HEK293 (cell line): ENCODE data around the gene ABCG4.
A peak's percentile ranks its signal among the peaks of the same experiment; 100 is the strongest.

Experiments
- MZF1 ChIP-seq: fragments of 450-650 bp; formaldehyde crosslinking; IDR thresholded peaks from 2 replicates; pipeline ENCODE4 v1.5.1; 2017; ENCODE audit warnings: missing biosample characterization, missing genetic modification characterization, borderline replicate concordance
- SALL2 ChIP-seq: fragments of 450-650 bp; formaldehyde crosslinking; IDR thresholded peaks from 2 replicates; pipeline ENCODE4 v1.5.0; 2017; ENCODE audit warnings: missing biosample characterization, mild to moderate bottlenecking, missing genetic modification characterization, borderline replicate concordance
- TCF7L2 ChIP-seq: IDR thresholded peaks from 2 replicates; pipeline ENCODE4 v1.6.1; 2011; ENCODE audit warnings: low read depth, mild to moderate bottlenecking, inconsistent platforms, low read length, moderate library complexity, borderline replicate concordance
- YY1 ChIP-seq: fragments of 450-650 bp; formaldehyde crosslinking; IDR thresholded peaks from 2 replicates; pipeline ENCODE4 v1.5.1; 2018; ENCODE audit warnings: missing biosample characterization, missing genetic modification characterization
- ZEB2 ChIP-seq: fragments of 450-650 bp; formaldehyde crosslinking; IDR thresholded peaks from 2 replicates; pipeline ENCODE4 v1.5.1; 2016; ENCODE audit warnings: missing biosample characterization, missing genetic modification characterization
- ZFP3 ChIP-seq: fragments of 450-650 bp; formaldehyde crosslinking; IDR thresholded peaks from 2 replicates; pipeline ENCODE4 v1.5.1; 2016; ENCODE audit warnings: low read depth, missing biosample characterization, missing genetic modification characterization
- ZFP41 ChIP-seq: fragments of 450-650 bp; formaldehyde crosslinking; IDR thresholded peaks from 2 replicates; pipeline ENCODE4 v1.5.1; 2016; ENCODE audit warnings: missing biosample characterization, missing genetic modification characterization, borderline replicate concordance
- ZIC2 ChIP-seq: fragments of 450-650 bp; formaldehyde crosslinking; IDR thresholded peaks from 2 replicates; pipeline ENCODE4 v1.5.1; 2016; ENCODE audit warnings: missing biosample characterization, missing genetic modification characterization
- ZNF155 ChIP-seq: fragments of 450-650 bp; formaldehyde crosslinking; IDR thresholded peaks from 2 replicates; pipeline ENCODE4 v1.5.1; 2016; ENCODE audit warnings: missing biosample characterization, missing genetic modification characterization
- ZNF202 ChIP-seq: fragments of 450-650 bp; formaldehyde crosslinking; IDR thresholded peaks from 2 replicates; pipeline ENCODE4 v1.5.1; 2016; ENCODE audit warnings: missing biosample characterization, missing genetic modification characterization, borderline replicate concordance
- ZNF23 ChIP-seq: fragments of 450-650 bp; formaldehyde crosslinking; IDR thresholded peaks from 2 replicates; pipeline ENCODE4 v1.5.1; 2016; ENCODE audit warnings: missing biosample characterization, missing genetic modification characterization, borderline replicate concordance
- ZNF248 ChIP-seq: fragments of 450-650 bp; formaldehyde crosslinking; IDR thresholded peaks from 2 replicates; pipeline ENCODE4 v1.5.1; 2017; ENCODE audit warnings: missing biosample characterization, missing genetic modification characterization
- ZNF335 ChIP-seq: fragments of 450-650 bp; formaldehyde crosslinking; conservative IDR thresholded peaks from 2 replicates; pipeline ENCODE4 v1.5.1; 2016; ENCODE audit warnings: missing biosample characterization, missing genetic modification characterization
- ZNF341 ChIP-seq: fragments of 450-650 bp; formaldehyde crosslinking; IDR thresholded peaks from 2 replicates; pipeline ENCODE4; 2016; ENCODE audit warnings: low read depth, missing biosample characterization, missing genetic modification characterization
- ZNF362 ChIP-seq: fragments of 450-650 bp; formaldehyde crosslinking; IDR thresholded peaks from 2 replicates; pipeline ENCODE4 v1.5.1; 2016; ENCODE audit warnings: missing biosample characterization, missing genetic modification characterization
- ZNF449 ChIP-seq: fragments of 450-650 bp; formaldehyde crosslinking; IDR thresholded peaks from 2 replicates; pipeline ENCODE4 v1.5.1; 2017; ENCODE audit warnings: missing biosample characterization, mild to moderate bottlenecking, missing genetic modification characterization, moderate library complexity
- ZNF473 ChIP-seq: fragments of 450-650 bp; formaldehyde crosslinking; IDR thresholded peaks from 2 replicates; pipeline ENCODE4 v1.5.1; 2017; ENCODE audit warnings: missing biosample characterization, missing genetic modification characterization
- ZNF529 ChIP-seq: fragments of 450-650 bp; formaldehyde crosslinking; IDR thresholded peaks from 2 replicates; pipeline ENCODE4 v1.5.1; 2017; ENCODE audit warnings: missing genetic modification characterization, missing biosample characterization; ENCODE audit not compliant: insufficient replicate concordance
- ZNF548 ChIP-seq: fragments of 450-650 bp; formaldehyde crosslinking; IDR thresholded peaks from 2 replicates; pipeline ENCODE4 v1.5.1; 2016; ENCODE audit warnings: missing biosample characterization, missing genetic modification characterization
- ZNF600 ChIP-seq: fragments of 450-650 bp; formaldehyde crosslinking; IDR thresholded peaks from 2 replicates; pipeline ENCODE4 v1.5.1; 2016; ENCODE audit warnings: missing biosample characterization, missing genetic modification characterization
- ZNF621 ChIP-seq: fragments of 450-650 bp; formaldehyde crosslinking; IDR thresholded peaks from 2 replicates; pipeline ENCODE4 v1.5.1; 2017; ENCODE audit warnings: missing biosample characterization, missing genetic modification characterization
- ZNF623 ChIP-seq: fragments of 450-650 bp; formaldehyde crosslinking; IDR thresholded peaks from 2 replicates; pipeline ENCODE4 v1.5.1; 2016; ENCODE audit warnings: missing biosample characterization, missing genetic modification characterization
- ZNF624 ChIP-seq: fragments of 450-650 bp; formaldehyde crosslinking; IDR thresholded peaks from 2 replicates; pipeline ENCODE4 v1.5.1; 2017; ENCODE audit warnings: missing biosample characterization, missing genetic modification characterization
- ZNF660 ChIP-seq: fragments of 450-650 bp; IDR thresholded peaks from 2 replicates; pipeline ENCODE4 v1.5.1; 2018; ENCODE audit warnings: missing biosample characterization, mild to moderate bottlenecking, missing genetic modification characterization
- ZNF791 ChIP-seq: fragments of 450-650 bp; formaldehyde crosslinking; IDR thresholded peaks from 2 replicates; pipeline ENCODE4 v1.5.1; 2016; ENCODE audit warnings: missing biosample characterization, missing genetic modification characterization
- ZNF792 ChIP-seq: fragments of 450-650 bp; formaldehyde crosslinking; IDR thresholded peaks from 2 replicates; pipeline ENCODE4 v1.5.1; 2016; ENCODE audit warnings: missing biosample characterization, missing genetic modification characterization
- ZNF830 ChIP-seq: fragments of 450-650 bp; IDR thresholded peaks from 2 replicates; pipeline ENCODE4 v1.5.0; 2018; ENCODE audit warnings: missing biosample characterization, missing genetic modification characterization, low read depth, mild to moderate bottlenecking, moderate library complexity
- TF ChIP-seq, protein P1 (sequence below): fragments of 450-650 bp; formaldehyde crosslinking; IDR thresholded peaks from 2 replicates; pipeline ENCODE4 v1.5.1; 2017; ENCODE audit warnings: missing biosample characterization, missing genetic modification characterization
- TF ChIP-seq, protein P2 (sequence below): fragments of 450-650 bp; formaldehyde crosslinking; IDR thresholded peaks from 2 replicates; pipeline ENCODE4 v1.5.1; 2017; ENCODE audit warnings: missing biosample characterization, missing genetic modification characterization
- TF ChIP-seq, protein P3 (sequence below): fragments of 450-650 bp; formaldehyde crosslinking; IDR thresholded peaks from 2 replicates; pipeline ENCODE4 v1.5.1; 2016; ENCODE audit warnings: missing biosample characterization, missing genetic modification characterization
- TF ChIP-seq, protein P4 (sequence below): fragments of 450-650 bp; formaldehyde crosslinking; IDR thresholded peaks from 2 replicates; pipeline ENCODE4 v1.5.1; 2016; ENCODE audit warnings: missing biosample characterization, missing genetic modification characterization

ABCG4 gene

DNA sequence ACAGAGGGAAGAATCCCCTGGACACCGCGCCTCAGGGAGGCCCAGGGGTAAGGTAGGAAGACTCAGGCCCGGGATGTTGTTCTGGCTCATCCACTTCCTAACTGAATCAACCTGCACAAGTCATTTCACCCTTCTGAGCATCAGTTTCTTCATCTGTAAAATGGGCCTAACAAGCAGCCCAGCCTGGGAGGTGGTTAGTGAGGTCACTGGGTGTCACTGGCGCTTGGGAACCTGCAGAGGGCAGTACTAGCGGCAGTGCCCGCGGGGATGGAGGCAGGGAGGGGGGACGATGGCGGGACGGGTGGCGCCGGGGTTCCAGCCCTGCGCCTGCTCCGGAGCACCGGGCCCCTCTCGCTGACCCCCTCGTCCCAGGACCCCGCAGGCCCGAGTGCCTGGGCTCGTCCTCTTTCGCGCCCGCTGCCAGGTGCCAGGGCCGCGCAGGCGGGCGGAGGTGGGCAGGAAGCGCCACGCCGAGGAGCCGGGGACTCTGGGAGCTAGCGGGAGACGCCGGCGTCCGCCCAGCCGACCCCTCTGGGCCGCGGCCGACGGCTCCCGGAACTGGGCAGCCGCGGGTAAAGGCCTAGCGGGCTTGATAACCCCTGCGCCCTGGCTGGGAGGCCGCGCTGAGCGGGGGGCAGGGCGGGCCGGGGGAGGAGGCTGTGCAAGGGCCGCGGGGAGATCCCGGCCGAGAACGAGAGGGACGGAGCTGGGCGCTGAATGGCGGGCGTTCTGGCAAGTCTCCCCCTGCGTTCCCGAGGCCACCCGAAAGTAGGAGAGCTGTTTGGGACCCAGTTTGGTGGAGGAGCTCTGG lies 19.8 kb downstream of the ABCG4 start, which contains the start of gene NLRX1 (continued):
- TF ChIP-seq ZNF23 (tag by site-specific recombination), result no peak
- no peak for TF ChIP-seq ZNF155 (tag by site-specific recombination)
- no peak for TF ChIP-seq ZFP41 (tag by site-specific recombination)
- TF ChIP-seq ZNF792 (tag by site-specific recombination), result no peak
- TF ChIP-seq ZNF600 (tag by site-specific recombination), result peak; percentile 49; the same call in 1 of the 2 replicates
- no peak for TF ChIP-seq ZNF791
- no peak for TF ChIP-seq ZNF624
- TF ChIP-seq, protein P1, sequence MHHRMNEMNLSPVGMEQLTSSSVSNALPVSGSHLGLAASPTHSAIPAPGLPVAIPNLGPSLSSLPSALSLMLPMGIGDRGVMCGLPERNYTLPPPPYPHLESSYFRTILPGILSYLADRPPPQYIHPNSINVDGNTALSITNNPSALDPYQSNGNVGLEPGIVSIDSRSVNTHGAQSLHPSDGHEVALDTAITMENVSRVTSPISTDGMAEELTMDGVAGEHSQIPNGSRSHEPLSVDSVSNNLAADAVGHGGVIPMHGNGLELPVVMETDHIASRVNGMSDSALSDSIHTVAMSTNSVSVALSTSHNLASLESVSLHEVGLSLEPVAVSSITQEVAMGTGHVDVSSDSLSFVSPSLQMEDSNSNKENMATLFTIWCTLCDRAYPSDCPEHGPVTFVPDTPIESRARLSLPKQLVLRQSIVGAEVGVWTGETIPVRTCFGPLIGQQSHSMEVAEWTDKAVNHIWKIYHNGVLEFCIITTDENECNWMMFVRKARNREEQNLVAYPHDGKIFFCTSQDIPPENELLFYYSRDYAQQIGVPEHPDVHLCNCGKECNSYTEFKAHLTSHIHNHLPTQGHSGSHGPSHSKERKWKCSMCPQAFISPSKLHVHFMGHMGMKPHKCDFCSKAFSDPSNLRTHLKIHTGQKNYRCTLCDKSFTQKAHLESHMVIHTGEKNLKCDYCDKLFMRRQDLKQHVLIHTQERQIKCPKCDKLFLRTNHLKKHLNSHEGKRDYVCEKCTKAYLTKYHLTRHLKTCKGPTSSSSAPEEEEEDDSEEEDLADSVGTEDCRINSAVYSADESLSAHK (tag by site-specific recombination), result peak; percentile 45; the same call in 1 of the 2 replicates
- TF ChIP-seq SALL2 (tag by site-specific recombination), result no peak
- 0 out of 2 replicates have a peak, but pooled peaks have one; percentile 27 for TF ChIP-seq ZNF623 (tag by site-specific recombination)
- no peak for TF ChIP-seq ZNF362
- no peak; the same call in 1 of the 2 replicates for TF ChIP-seq ZNF660
- TF ChIP-seq, protein P2, sequence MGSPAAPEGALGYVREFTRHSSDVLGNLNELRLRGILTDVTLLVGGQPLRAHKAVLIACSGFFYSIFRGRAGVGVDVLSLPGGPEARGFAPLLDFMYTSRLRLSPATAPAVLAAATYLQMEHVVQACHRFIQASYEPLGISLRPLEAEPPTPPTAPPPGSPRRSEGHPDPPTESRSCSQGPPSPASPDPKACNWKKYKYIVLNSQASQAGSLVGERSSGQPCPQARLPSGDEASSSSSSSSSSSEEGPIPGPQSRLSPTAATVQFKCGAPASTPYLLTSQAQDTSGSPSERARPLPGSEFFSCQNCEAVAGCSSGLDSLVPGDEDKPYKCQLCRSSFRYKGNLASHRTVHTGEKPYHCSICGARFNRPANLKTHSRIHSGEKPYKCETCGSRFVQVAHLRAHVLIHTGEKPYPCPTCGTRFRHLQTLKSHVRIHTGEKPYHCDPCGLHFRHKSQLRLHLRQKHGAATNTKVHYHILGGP (tag by site-specific recombination), result no peak
- no peak for TF ChIP-seq ZNF548
- peak; percentile 22; the same call in 1 of the 2 replicates for TF ChIP-seq ZNF341 (tag by site-specific recombination)
- peak; percentile 70 for TF ChIP-seq ZNF449 (tag by site-specific recombination)
- no peak for TF ChIP-seq ZNF830 (tag by site-specific recombination)
- no peak for TF ChIP-seq ZNF248 (tag by site-specific recombination)
- no peak for TF ChIP-seq ZNF529 (tag by site-specific recombination)
- peak; percentile 84 for TF ChIP-seq ZNF335
- no peak for TF ChIP-seq TCF7L2
- TF ChIP-seq ZNF473, result no peak
- TF ChIP-seq, protein P3, sequence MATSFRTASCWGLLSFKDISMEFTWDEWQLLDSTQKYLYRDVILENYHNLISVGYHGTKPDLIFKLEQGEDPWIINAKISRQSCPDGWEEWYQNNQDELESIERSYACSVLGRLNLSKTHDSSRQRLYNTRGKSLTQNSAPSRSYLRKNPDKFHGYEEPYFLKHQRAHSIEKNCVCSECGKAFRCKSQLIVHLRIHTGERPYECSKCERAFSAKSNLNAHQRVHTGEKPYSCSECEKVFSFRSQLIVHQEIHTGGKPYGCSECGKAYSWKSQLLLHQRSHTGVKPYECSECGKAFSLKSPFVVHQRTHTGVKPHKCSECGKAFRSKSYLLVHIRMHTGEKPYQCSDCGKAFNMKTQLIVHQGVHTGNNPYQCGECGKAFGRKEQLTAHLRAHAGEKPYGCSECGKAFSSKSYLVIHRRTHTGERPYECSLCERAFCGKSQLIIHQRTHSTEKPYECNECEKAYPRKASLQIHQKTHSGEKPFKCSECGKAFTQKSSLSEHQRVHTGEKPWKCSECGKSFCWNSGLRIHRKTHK (tag by site-specific recombination), result no peak
- TF ChIP-seq ZNF621 (tag by site-specific recombination), result no peak
- peak; percentile 73 for TF ChIP-seq ZEB2 (tag by site-specific recombination)
- TF ChIP-seq MZF1 (tag by site-specific recombination), result no peak
- no peak for TF ChIP-seq ZNF202 (tag by site-specific recombination)
- peak; percentile 80 for TF ChIP-seq YY1 (tag by site-specific recombination)
- TF ChIP-seq, protein P4, sequence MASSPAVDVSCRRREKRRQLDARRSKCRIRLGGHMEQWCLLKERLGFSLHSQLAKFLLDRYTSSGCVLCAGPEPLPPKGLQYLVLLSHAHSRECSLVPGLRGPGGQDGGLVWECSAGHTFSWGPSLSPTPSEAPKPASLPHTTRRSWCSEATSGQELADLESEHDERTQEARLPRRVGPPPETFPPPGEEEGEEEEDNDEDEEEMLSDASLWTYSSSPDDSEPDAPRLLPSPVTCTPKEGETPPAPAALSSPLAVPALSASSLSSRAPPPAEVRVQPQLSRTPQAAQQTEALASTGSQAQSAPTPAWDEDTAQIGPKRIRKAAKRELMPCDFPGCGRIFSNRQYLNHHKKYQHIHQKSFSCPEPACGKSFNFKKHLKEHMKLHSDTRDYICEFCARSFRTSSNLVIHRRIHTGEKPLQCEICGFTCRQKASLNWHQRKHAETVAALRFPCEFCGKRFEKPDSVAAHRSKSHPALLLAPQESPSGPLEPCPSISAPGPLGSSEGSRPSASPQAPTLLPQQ (tag by site-specific recombination), result peak; percentile 48
- TF ChIP-seq ZIC2, result 0 out of 2 replicates have a peak, but pooled peaks have one; percentile 24
- no peak for TF ChIP-seq ZFP3 (tag by site-specific recombination)
